ENCODE data around the gene BRD9.
A peak's percentile ranks its signal among the peaks of the same experiment; 100 is the strongest.
"Not testable (repeated sequence)": the region's sequence is repeated elsewhere in the genome, so short reads cannot be mapped to it uniquely, and the experiment has no call there.

The BRD9 gene

DNA sequence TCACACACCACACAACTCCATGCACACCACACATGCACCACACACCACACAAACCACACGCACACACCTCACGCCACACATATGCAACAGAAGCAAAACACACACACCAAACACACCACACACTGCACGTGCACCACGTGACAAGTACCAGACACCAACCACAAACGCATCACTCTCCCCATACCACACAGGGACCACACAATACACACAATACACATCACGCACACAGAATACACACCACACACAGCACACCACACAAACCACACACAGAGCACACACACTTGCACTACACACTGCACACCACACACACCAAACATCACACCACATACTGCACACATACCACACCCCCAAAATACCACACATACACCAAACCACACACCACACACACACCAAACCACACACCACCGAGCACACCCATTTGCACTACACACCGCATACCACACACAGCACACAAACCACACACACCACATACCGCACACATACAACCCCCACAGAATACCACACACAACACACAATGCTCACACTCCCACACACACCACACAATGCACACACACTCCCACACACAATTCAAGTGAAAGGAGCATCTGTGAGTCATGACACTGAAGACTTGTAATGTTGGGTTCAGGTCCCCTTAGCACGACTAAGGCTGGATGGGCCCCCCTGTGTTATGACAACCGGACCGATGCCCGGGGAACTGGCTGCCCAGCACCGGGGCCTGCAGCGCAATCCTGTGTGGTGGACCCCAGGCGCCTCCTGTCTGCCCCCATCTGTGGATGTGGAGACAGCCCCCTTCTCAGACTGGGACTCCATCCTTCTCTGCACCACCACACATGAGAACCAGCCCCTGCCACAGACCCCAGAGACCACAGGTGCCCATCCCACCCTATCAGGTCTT is 35.8 kb downstream of the BRD9 start:
- no peak for DNase-seq

GRCh38 chr5:855771-856530 is 36.6 kb downstream of the BRD9 start:
- no peak for DNase-seq

GRCh38 chr5:854966-855743 is 37.4 kb downstream of the BRD9 start:
- no peak for DNase-seq

DNA sequence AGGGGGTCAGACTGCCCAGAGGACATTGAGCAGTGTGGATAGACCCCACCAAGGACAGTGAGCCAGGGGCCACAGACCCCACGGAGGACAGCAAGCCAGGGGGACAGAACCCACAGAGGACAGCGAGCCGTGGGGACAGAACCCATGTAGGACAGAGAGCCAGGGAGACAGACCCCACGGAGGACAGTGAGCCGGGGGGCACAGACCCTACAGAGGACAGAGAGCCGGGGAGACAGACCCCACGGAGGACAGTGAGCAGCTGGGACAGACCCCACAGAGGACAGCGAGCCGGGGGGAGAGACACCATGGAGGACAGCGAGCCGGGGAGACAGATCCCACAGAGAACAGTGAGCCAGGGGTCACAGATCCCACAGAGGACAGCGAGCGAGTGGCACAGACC is 38.4 kb downstream of the BRD9 start:
- no peak for DNase-seq

DNA sequence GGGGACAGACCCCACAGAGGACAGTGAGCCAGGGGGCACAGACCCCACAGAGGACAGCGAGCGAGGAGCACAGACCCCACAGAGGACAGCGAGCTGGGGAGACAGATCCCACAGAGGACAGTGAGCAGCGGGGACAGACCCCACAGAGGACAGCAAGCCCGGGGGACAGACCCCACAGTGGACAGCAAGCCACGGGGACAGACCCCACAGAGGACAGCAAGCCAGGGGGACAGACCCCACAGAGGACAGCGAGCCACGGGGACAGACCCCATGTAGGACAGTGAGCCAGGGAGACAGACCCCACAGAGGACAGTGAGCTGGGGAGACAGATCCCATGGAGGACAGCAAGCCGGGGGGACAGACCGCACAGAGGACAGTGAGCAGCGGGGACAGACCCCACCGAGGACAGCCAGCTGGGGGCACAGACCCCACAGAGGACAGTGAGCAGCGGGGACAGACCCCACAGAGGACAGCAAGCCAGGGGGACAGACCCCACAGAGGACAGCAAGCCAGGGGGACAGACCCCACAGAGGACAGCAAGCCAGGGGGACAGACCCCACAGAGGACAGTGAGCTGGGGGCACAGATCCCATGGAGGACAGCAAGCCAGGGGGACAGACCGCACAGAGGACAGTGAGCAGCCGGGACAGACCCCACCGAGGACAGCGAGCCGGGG is 39.0 kb downstream of the BRD9 start:
- DNase-seq = not testable (repeated sequence)

DNA sequence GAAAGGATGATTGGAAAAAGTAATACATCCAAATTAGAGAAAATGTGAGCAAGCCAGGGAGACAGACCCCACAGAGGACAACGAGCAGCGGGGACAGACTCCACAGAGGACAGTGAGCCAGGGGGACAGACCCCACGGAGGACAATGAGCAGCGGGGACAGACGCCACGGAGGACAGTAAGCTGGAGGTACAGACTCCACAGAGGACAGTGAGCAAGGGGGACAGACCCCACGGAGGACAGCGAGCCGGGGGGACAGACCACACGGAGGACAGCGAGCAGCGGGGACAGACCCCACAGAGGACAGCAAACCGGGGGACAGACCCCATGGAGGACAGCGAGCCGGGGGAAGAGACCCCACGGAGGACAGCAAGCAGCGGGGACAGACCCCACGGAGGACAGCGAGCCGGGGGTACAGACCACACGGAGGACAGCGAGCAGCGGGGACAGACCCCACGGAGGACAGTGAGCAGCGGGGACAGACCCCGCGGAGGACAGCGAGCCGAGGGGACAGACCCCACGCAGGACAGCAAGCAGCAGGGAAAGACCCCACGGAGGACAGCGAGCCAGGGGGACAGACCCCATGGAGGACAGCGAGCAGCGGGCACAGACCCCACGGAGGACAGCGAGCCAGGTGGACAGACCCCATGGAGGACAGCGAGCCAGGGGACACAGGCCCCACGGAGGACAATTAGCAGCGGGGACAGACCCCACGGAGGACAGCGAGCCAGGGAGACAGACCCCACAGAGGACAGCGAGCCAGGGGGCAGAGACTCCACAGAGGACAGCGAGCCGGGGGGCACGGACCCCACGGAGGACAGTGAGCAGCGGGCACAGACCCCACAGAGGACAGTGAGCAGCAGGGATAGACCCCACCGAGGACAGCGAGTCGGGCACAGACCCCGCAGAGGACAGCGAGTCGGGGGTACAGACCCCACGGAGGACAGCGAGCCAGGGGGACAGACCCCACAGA is 39.9 kb downstream of the BRD9 start:
- no peak for DNase-seq

- no peak for DNase-seq
Measured at GRCh38 chr5:852018-852417, 40.6 kb downstream of the BRD9 start.

DNA sequence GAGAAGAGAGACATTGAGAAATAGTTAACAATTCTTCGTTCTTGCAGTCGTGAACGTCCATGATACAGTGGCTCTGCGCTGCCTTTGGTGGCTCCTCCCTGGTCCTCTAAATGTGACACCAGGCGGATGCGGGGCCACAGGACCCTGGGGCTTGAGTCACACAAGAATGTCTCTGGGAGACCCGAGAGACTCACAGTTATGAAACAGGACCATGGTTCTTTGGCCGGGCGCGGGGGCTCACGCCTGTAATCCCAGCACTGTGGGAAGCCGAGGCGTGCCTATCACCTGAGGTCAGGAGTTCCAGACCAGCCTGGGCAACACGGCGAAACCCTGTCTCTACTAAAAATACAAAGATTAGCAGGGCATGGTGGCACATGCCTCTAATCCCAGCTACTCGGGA is 41.0 kb downstream of the BRD9 start:
- DNase-seq = no peak

- no peak for DNase-seq
Measured at GRCh38 chr5:851076-851475, 41.5 kb downstream of the BRD9 start.

- DNase-seq = peak; percentile 45
Measured at GRCh38 chr5:850511-851006, 42.0 kb downstream of the BRD9 start, which contains the start of gene ZDHHC11. TSS of gene ZDHHC11 (minus strand) at chr5:850986. CDS start at chr5:850602, 384 bp downstream.

DNA sequence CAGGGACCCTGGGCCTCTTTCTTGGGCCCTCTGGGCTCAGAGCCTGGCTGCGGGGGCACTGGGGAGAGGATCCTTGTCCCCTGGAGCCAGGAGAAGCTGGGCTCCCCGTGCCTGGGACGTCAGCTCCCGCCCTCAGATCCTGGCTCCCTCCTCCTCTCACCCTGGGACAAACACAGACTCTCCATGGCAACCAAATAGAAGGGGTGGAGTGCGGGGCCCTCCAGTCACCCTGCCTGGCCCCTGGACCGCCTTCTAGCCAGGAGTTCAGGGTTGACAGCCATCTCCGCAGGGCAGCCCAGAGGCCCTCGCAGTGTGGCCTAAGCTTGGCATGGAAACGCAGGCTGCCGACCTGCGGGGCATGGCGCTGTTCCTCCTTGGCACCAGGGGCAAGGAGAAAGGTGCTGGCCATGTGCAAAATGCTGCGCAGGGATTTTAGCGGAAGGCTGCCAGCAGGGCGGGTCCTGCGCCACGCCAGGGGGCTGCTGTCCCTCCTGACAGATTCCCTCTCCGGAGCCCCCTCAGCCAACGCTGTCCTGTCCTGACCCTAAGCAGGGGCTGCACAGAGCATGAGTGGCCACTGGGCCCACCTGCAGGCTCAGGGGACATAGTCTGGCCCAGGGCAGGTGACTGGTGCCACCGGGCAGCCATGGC is 42.8 kb downstream of the BRD9 start:
- DNase-seq = peak; percentile 81

DNA sequence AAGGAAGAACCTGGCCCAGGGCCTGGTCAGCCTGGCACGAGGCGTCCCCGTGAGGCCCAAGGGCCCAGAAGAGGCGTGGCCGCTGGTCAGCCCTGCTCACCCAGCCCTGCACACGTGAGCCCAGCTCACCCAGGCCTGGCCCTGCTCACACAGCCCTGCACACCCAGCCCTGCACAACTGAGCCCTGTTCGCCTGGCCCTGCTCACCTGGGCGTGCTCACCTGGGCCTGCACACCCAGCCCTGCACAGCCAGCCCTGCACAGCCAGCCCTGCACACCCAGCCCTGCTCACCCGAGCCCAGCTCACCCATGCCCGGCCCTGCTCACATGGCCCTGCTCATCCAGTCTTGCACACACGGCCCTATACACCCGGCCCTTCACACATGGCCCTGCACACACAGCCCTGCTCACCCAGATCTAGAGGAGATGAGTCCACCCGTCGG is 43.9 kb downstream of the BRD9 start:
- no peak for DNase-seq

GRCh38 chr5:847736-848135 is 44.9 kb downstream of the BRD9 start:
- not testable (repeated sequence) for DNase-seq

GRCh38 chr5:847212-847611 is 45.4 kb downstream of the BRD9 start:
- not testable (repeated sequence) for DNase-seq

DNA sequence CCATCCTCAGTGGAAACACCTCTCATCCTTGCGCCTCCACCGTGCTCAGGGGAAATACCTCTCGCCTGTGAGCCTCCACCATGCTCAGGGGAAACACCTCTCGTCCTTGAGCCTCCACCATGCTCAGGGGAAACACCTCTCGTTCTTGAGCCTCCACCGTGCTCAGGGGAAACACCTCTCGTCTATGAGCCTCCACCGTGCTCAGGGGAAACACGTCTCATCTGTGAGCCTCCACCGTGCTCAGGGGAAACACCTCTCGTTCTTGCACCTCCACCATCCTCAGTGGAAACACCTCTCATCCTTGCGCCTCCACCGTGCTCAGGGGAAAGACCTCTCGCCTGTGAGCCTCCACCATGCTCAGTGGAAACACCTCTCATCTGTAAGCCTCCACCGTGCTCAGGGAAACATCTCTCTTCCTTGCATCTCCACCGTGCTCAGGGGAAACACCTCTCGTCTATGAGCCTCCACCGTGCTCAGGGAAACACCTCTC is 46.0 kb downstream of the BRD9 start:
- DNase-seq = not testable (repeated sequence)

DNA sequence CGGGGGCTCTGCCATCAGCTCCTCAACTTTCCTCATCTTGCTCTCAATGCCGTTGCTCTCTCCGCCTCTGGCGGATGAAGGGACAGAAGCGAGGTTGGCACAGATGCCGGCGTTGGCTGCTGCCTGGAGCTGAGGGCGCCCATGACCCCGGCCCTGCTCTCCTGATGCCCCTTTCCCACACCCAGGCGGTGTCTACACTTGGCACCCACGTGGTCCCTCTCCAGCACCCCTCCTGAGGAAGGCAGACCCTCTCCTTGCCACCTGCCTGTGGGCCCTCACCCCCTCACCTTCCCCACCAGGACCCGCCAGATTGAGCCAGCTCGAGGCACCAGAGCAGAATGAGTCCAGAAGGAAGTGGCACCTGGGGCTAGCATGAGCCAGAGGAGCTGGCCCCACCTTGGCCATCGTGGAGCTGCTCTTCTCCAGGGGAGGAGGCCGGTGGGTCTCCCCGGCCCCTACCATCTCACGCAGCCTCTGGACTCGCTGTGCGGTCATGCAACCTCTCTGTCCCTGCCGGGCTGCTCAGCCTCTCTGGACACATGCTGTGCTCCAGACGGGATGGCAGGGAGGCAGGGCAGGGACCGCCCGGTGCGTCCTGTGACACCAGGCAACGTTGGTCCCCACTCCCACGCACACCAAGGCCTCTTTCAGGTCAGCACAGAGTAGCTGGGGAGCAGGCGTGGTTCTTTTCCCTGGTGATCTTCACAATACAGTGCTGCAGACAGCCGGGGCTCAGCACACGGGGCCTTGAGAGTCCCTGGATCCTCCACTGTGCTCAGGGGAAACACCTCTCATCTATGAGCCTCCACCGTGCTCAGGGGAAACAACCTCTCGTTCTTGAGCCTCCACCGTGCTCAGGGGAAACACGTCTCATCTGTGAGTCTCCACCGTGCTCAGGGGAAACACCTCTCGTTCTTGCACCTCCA is 46.7 kb downstream of the BRD9 start:
- DNase-seq = not testable (repeated sequence)

DNA sequence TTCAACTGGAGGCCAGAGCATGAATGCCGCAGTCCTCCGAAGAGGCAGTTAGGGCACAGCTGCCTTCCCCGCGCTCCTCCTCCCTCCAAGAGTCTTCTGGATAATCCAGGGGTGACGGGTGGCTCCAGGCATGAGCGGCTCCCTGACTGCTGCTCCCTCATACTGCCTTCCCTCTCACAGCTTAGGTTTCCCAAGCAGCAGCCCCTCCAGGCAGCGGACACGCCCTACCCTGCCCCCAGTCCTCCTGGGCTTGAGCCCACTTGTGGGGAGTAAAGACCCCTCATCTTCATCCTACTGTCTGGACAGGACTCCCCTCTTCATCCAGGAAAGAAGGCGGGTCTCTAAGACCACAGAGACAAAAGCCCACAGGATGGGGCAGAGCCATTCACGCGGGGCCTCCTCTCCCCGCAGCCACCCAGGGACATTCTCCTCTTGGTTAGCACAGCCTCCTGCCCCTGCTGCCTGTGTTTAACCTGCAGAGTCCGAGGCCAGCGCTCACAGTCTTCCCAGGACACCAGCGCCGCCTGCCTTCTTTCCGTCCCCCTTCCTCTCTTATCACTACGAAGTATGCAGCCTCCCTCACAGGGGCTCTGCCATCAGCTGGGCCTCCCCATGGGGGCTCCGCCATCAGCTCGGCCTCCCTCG is 47.4 kb downstream of the BRD9 start:
- not testable (repeated sequence) for DNase-seq

DNA sequence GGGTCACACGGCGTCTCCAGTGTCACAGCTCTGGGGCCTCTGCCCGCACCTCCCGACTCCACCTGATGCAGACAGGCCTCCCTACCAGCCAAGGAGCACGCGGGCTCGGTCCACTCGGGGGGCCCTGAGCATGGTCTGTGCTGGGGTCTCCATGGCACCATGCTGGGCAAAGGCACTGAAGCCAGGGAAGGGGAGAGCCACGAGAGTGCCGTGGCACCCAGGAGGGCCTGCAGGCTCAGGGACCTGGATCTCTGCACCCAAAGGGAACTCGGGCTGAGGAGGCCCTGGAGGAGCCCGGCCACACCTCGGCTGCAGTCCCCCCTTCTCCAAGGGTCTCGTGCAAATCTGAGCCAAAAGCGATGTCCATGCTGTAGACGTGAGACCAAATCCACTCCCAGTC is 48.2 kb downstream of the BRD9 start:
- DNase-seq = not testable (repeated sequence)

GRCh38 chr5:843926-844325 is 48.7 kb downstream of the BRD9 start:
- not testable (repeated sequence) for DNase-seq
